ENCODE data around the gene ERG. TPM values are rescaled to one million over a fixed set of nuclear protein-coding genes. Genes with fewer than 3 reads are reported as not detected.
A peak's percentile ranks its signal among the peaks of the same experiment; 100 is the strongest.

ERG gene
- total RNA-seq, 1 donor from 2014 or later: under 0.01 TPM

DNA sequence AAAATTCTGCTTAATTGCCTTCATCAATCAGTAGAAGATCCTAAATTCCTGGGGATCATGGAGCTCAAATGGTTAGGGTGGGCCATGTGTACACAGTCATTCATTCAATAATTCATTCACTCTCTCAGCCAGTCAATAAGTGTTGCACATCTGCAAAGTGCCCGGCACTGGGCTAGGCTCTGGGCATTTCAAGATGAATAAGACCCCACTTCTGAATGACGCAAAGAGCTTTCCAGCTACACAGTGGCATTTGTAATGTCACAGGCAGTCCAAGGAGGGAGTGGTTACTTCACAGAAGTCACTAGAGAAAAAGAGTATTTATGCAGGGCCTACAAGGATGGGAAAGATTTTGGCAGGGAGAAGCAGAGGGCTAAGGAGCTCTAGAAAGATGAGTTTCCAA, 148.3 kb downstream of the ERG start:
- FAIRE-seq: no peak
- H3K36me3 ChIP-seq (ENCODE audit: control insufficient read depth, insufficient read depth, low read length): no peaks in the 10 kb centered on the region
- H3K27me3 ChIP-seq (ENCODE audit: control insufficient read depth, insufficient read depth, low read length): no peaks in the 10 kb centered on the region
- TF ChIP-seq, protein P1, sequence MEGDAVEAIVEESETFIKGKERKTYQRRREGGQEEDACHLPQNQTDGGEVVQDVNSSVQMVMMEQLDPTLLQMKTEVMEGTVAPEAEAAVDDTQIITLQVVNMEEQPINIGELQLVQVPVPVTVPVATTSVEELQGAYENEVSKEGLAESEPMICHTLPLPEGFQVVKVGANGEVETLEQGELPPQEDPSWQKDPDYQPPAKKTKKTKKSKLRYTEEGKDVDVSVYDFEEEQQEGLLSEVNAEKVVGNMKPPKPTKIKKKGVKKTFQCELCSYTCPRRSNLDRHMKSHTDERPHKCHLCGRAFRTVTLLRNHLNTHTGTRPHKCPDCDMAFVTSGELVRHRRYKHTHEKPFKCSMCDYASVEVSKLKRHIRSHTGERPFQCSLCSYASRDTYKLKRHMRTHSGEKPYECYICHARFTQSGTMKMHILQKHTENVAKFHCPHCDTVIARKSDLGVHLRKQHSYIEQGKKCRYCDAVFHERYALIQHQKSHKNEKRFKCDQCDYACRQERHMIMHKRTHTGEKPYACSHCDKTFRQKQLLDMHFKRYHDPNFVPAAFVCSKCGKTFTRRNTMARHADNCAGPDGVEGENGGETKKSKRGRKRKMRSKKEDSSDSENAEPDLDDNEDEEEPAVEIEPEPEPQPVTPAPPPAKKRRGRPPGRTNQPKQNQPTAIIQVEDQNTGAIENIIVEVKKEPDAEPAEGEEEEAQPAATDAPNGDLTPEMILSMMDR (IDR thresholded peaks at IDR 0.05; ENCODE audit: insufficient read depth, low read length, severe bottlenecking): no peak
- no peak for DNase-seq (ENCODE audit: low read depth)
- no peak overlapping the region for H3K4me3 ChIP-seq (ENCODE audit: low read depth, low read length)

DNA sequence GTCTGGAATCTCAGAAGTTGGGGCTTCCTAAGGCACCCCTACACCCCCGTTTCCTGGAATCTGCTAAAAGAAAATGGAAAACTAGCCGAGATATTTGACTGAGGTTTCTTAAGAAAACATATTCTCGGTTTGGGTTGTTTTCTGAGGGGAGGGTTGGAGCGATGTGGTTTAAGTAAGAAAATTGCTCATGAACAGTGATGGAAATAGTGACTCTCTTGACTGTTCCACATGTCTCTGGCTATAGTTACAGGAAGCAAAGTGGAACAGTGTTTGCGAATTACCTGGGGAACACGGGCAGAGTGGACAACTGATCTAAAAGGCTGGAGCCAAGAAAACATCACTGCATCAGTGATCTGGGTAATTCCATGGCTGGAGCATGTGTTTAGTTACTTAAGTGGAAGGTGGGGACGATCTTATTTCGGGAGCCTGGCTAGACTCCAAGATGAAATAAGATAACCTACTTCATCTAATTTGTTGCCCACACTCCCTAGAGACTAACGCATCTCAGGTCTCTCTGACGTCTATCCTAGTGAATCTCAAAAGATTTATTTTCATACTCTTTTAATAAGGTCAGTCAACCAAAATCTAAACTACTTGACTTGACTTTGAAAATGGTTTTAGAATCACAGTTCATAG, 149.0 kb downstream of the ERG start:
- FAIRE-seq (no peak), DNase-seq (ENCODE audit: low read depth) (peak; percentile 20)
- TF ChIP-seq, protein P1 (IDR thresholded peaks at IDR 0.05; ENCODE audit: insufficient read depth, low read length, severe bottlenecking): no peak
- Histone ChIP-seq H3K4me3 (ENCODE audit: low read depth, low read length) (no peak overlapping the region), H3K36me3 (ENCODE audit: control insufficient read depth, insufficient read depth, low read length) (no peaks in the 10 kb centered on the region), H3K27me3 (ENCODE audit: control insufficient read depth, insufficient read depth, low read length) (no peaks in the 10 kb centered on the region)

DNA sequence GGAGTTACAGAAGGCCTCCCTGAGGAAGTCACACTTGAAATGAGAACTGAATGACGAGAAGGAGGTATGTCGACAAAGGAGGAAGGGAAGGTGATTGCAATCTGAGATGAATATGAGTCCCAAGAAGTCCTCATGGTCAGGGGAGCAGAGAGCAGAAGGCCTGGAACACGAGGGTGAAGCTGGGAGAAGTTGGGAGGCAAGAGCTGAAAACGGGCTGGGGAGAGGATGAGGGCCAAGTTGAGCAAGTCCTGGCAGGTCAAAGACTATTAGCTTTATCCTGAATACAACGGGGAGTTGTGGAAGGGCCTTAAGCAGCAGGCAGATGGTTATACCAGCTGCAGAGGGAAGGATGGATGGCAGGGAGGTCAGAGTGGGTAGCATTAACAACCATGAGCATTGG, 152.0 kb downstream of the ERG start:
- DNase-seq (ENCODE audit: low read depth) (peak; percentile 58), FAIRE-seq (peak; percentile 91)
- Histone ChIP-seq H3K27me3 (ENCODE audit: control insufficient read depth, insufficient read depth, low read length) (no peaks in the 10 kb centered on the region), H3K4me3 (ENCODE audit: low read depth, low read length) (no peak overlapping the region), H3K36me3 (ENCODE audit: control insufficient read depth, insufficient read depth, low read length) (no peaks in the 10 kb centered on the region)
- TF ChIP-seq, protein P1 (IDR thresholded peaks at IDR 0.05; ENCODE audit: insufficient read depth, low read length, severe bottlenecking): no peak

DNA sequence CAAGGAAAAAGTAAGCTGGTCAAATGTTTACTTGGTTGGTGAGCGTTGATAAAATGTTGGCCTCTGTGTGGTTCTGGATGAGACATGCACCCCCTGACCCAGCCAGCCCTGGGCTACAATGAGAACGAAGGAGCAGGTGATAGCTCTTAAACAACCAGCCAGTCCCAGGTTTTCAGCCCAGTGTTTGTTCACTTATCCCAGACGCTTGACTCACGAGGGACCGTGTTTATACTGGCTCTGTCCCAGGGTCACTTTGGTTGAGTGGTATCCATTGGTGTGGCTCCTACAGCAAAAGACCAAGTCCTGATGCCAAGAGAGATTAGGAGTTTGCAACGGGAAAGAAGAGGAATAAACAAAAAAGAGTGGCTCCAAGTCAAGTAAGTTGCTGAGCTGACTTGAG, 154.6 kb downstream of the ERG start:
- FAIRE-seq: peak; percentile 94
- Histone ChIP-seq H3K4me3 (ENCODE audit: low read depth, low read length) (no peak overlapping the region), H3K27me3 (ENCODE audit: control insufficient read depth, insufficient read depth, low read length) (no peaks in the 10 kb centered on the region), H3K36me3 (ENCODE audit: control insufficient read depth, insufficient read depth, low read length) (no peaks in the 10 kb centered on the region)
- TF ChIP-seq, protein P1 (IDR thresholded peaks at IDR 0.05; ENCODE audit: insufficient read depth, low read length, severe bottlenecking): no peak
- DNase-seq (ENCODE audit: low read depth): peak; percentile 77

DNA sequence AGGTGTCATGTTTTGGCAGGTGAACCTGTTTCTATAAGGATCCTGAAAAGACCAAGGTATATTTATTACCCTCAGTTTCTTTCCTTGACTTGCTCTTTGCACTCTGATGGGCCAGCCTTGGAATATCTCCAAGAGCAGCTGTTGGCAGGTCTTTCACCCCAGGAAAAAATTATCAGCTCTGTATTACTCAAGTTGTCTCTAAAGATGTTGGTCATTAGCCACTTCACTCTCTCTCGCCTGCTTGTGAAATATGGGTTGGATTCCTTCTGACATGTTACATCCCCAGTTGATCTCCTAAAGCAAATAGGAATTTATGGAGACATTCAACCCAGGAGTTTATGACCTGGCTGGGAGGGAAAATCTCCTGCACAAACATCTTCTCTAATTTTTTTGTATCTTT, 155.5 kb downstream of the ERG start:
- DNase-seq (ENCODE audit: low read depth) (no peak), FAIRE-seq (no peak)
- no peak overlapping the region for H3K4me3 ChIP-seq (ENCODE audit: low read depth, low read length)
- TF ChIP-seq, protein P1 (IDR thresholded peaks at IDR 0.05; ENCODE audit: insufficient read depth, low read length, severe bottlenecking): no peak
- no peaks in the 10 kb centered on the region for H3K27me3 ChIP-seq (ENCODE audit: control insufficient read depth, insufficient read depth, low read length)
- no peaks in the 10 kb centered on the region for H3K36me3 ChIP-seq (ENCODE audit: control insufficient read depth, insufficient read depth, low read length)

DNA sequence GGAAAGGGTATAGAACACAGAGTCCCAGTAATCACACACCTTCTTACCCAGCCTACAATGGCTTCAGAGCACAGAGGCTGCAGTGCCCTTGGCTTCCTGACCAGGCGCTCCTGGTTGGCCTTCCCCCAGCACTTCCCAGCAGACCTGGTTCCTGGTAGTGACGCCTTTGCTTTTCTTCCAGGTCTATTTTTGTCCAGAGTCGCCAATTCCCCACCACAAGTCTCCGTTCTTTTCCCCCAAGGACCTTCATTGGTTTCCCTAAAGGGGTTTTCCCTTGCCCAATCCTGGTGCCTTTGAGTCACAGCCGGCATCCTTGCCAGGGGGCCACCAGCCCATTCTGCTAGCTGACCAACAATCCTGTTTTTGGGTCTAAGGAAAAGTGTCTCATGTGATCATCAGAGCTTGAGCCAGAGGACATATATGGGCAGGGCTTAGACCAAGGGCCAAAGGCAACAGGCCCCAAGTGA, 156.7 kb downstream of the ERG start:
- Histone ChIP-seq H3K27me3 (ENCODE audit: control insufficient read depth, insufficient read depth, low read length) (no peaks in the 10 kb centered on the region), H3K36me3 (ENCODE audit: control insufficient read depth, insufficient read depth, low read length) (no peaks in the 10 kb centered on the region), H3K4me3 (ENCODE audit: low read depth, low read length) (no peak overlapping the region)
- DNase-seq (ENCODE audit: low read depth) (no peak), FAIRE-seq (peak; percentile 80)
- TF ChIP-seq, protein P1 (IDR thresholded peaks at IDR 0.05; ENCODE audit: insufficient read depth, low read length, severe bottlenecking): no peak

All from bronchial epithelial cell (primary cell).